Left colon (tissue), 2 donors: ENCODE measurements around the gene AMY2A. TPM values are rescaled to one million over a fixed set of nuclear protein-coding genes. Genes with fewer than 3 reads are reported as not detected.
"Not testable (repeated sequence)": the region's sequence is repeated elsewhere in the genome, so short reads cannot be mapped to it uniquely, and the experiment has no call there.

Source experiments
- ATAC-seq: fragments of 200-7000 bp; cut with Tn5 transposase; one replicate; pipeline ENCODE4 v1.9.1; 2020; ENCODE audit warnings: mild to moderate bottlenecking, moderate library complexity
- DNase-seq, 2 donors: peaks; one replicate each; pipeline ENCODE4 v3.0.0-alpha.2; 2020
- intact Hi-C, 2 donors: fragments of 100-400 bp; cut with DNase I in 1 of 2; cut with micrococcal nuclease in 1 of 2; formaldehyde crosslinking; loops; one replicate each; pipeline versions ENCODE4 v1.11.2 to v1.14.0; 2022; cut with DNase I, micrococcal nuclease
- long read RNA-seq: library from polyadenylated mRNA; unstranded; transcript quantifications from one replicate; pipeline ENCODE4 v2.0.0, GENCODE V29; 2021
- total RNA-seq, 2 donors: library from RNA; stranded (reverse); fragmentation: NEBNext Ultra II Directional; extraction: Animal tissue kit (Norgen Biotek cat#: 25700); gene quantifications; one replicate each; pipeline ENCODE4 v1.2.1, GENCODE V29; 2021
- donor health status: DM: no; HTN: no; CAD: no.
- donor health status: DM: yes; HTN: yes; CAD: no.

Gene AMY2A
- total RNA-seq: 1 to 10 TPM in 1 of 2 donors, not detected in 1; 2.5 TPM
- long read RNA-seq, partial matches to known transcripts: 0 of 1 reads
- long read RNA-seq, other reads (novel, unspliced or antisense): 0 of 1 reads

DNA sequence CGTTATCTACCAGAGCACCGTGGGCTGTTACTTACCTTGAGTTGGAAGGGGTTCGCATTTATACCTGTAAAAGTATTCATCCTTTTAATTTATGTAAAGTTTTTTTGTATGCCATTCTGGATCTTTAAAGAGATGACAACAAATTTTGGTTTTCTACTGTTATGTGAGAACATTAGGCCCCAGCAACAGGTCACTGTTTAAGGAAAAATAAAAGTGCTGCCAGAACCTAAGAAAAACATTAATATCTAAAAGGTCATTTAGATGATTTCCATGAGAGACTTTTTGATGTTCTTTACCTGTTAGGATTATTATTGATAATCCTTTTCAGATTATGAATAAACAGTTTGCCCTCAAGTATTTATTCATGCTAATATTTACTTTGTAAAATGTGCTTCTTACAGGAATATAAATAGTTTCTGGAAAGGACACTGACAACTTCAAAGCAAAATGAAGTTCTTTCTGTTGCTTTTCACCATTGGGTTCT, at the start of gene AMY2A:
Gene AMY2A, plus strand, starts transcription at position 434 of the 484 bp plus-strand sequence. Its CDS starts 14 bp downstream, at position 448.
- DNase-seq, intact Hi-C loops, ATAC-seq: not testable (repeated sequence)

DNA sequence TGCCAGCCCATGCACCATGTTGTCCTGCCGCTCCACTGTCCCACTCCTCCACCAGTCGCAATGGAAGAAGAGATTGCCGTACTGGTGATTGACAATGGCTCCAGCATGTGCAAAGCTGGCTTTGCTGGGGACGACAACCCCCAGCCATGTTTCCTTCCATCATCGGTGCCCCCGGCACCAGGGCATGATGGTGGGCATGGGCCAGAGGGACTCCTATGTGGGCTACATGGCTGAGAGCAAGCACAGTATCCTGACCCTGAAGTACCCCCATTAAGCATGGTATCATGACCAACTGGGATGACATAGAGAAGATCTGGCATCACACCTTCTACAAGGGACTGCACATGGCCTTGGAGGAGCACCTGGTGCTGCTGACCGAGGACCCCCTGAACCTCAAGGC, 47.7 kb upstream of the AMY2A start:
- no peak for ATAC-seq
- intact Hi-C loops: no loop called here
- DNase-seq: no peak

DNA sequence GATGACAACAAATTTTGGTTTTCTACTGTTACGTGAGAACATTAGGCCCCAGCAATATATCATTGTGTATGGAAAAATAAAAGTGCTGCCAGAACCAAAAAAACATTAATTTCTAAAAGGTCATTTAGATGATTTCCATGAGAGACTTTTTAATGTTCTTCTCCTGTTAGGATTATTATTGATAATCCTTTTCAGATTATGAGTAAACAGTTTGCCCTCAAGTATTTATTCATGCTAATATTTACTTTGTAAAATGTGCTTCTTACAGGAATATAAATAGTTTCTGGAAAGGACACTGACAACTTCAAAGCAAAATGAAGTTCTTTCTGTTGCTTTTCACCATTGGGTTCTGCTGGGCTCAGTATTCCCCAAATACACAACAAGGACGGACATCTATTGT, 45.9 kb upstream of the AMY2A start, which contains the start of gene AMY2B:
Gene AMY2B, plus strand, starts transcription at position 301 of the 400 bp plus-strand sequence. Its CDS starts 14 bp downstream, at position 315.
- ATAC-seq, intact Hi-C loops, DNase-seq: not testable (repeated sequence)

DNA sequence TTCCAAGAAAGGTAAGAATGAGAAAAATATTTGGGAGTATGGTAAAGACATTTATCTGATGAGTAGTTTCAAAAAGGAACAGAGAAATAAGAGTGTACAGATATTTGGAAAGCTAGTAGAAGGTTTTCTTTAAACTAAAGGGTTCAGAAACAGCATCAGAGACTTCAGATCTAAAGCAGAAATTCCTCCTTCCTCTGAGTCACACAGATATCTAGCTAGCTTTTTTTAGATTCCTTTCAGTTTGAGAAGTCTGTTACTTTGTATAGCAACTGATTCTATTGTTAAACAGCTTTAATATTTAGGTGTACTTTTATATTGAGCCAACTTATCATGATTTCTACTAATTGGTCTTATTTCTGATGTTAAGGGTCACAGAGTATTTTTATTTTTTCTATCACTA, 41.2 kb upstream of the AMY2A start:
- no peak for ATAC-seq
- no peak for DNase-seq
- intact Hi-C loops: no loop called here

DNA sequence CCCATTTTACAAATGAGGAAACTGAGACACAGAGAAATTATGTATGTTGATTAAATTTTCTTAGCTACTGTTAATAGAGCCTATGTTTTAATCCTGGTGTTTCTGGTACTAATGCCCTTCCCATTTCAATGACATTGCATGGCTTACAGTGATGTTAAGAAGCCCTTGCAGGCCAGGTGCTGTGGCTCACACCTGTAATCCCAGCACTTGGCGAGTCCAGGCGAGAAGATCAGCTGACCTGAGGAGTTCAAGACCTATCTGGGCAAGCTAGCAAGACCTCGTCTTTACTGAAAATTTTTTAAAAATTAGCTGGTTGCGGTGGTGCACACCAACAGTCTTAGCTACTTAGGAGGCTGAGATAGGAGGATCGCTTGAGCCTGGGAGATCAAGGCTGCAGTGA, 40.4 kb upstream of the AMY2A start:
- intact Hi-C loops, DNase-seq, ATAC-seq: not testable (repeated sequence)

DNA sequence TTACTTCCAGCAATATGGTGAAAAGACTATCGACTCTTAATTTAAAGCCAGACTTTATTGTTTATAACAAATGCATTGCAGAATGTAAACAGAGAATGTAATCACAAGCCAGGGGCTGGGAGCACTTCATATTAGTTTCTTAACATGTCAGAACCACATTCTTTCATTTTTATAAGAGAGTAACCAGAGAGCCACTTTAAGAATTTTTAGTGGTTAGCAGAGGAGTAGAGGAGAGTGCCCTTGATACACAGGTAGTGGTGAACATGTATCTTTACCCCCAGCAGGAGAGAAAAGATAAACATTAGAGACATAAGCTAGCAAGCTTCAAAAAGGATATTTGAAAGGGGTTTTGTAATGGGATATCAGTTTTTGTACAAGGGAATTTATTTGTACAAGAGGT, 34.8 kb upstream of the AMY2A start:
- no peak for DNase-seq
- ATAC-seq: no peak
- intact Hi-C loops: no loop called here

DNA sequence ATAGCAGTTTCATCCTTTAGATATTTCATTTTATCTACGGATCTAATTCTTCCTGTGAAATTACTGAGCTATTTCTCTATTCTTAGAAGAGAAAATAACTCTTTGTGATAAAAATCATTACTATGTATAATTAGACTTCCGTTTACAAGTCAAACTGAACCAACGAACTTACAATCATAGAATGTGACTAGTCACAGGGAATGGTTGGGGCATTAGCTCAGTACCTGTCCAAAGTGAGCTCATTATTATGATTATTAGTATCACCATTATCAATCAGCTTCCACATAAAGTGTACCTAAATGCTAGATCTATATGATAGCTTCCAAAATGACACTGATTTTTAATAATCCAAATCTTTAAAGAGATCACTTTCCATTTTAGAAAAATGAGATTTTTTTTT, 33.3 kb upstream of the AMY2A start:
- intact Hi-C loops: no loop called here
- no peak for DNase-seq
- no peak for ATAC-seq

DNA sequence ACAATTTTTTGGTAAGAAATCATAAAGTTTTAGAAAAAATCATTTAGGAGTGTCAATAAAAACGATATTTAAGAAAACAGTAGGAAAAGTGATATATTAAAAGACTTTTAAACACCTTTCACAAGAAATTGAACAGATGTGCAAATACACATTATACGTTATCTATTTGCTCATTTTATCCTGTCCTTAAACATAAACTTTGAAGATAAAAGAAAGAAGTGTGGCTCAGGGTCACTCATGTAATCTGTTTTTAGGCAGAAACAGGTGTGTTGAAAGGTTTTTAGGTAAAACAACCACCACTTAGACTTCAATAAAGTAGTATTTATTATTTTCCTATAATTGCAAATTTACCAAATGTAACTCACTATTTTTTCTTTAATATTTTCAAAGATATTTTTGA, 32.7 kb upstream of the AMY2A start:
- no peak for ATAC-seq
- DNase-seq: no peak
- intact Hi-C loops: no loop called here

DNA sequence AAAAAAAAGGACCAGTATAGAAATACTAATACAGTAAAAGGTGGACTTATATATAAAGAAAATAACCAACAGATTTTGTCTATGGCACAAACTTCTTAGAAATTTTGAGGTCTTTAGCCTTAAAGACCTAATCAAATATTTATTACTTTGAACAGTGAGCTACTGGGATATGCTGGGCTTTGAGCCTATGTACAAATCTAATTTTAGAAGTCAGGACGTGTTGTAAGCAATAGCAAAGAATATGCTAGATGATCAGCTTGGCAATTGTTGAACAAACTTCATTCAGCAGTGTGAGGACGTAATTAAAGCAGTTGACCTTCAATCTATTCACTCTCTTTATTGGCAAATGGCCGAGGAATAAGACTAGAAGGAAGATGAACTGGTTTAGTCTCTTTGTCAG, 14.5 kb upstream of the AMY2A start:
- ATAC-seq, intact Hi-C loops, DNase-seq: not testable (repeated sequence)

DNA sequence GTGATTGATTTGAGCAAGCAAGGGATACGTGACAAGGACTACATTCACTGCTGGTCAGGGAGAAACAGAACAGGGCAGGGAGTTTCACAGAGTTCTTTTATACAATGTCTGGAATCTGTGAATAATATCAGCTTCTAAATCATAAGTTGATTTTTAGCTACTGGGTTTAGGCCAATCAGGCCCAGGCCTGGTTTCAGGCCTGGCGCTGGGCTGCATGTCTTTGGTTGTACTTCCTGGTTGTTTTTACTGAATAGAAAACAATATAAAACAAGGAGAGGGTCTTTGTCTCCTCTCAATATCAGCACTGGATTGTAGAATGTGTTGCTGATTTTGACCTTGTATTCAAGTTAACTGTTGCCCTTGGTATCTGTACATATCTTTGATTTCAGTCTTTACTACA, 865 bp upstream of the AMY2A start:
- ATAC-seq (no peak), DNase-seq (no peak)
- intact Hi-C loops: no loop called here

DNA sequence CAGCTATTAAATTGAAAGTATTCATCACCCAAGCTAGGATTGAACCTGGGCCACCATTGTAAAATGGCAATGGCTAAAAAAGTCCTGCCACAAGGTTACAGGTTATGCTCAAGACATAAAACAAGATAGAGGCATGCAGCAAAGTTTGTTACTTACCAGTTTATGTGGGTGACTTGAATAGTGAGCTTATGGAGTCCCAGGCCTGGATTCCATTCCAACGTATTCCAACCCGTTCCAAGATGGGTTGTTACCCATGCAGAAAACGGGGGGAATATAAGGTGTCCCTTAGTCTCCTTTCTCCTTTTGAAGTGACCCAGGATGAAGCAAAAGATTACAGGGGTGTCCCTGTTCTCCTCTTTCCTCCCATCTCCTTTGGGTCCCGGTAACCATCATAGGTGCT, 10.2 kb downstream of the AMY2A start:
- intact Hi-C loops, DNase-seq, ATAC-seq: not testable (repeated sequence)

DNA sequence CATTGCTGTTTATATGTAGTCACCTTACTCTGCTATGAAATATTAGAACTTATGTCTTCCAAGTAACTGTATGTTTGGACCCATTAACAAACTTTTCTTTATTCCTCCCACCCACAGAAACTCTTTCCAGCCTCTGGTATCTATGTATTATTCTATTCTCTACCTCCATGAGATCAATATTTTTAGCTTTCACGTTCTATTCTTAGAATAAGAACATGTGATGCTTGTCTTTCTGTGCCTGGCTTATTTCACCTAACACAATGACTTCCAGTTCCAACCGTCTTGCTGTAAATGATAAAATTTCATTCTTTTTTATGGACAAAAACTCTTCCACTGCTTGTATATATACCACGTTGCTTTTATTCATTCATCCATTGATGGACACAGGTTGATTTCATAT, 24.0 kb downstream of the AMY2A start:
- intact Hi-C loops, DNase-seq, ATAC-seq: not testable (repeated sequence)

DNA sequence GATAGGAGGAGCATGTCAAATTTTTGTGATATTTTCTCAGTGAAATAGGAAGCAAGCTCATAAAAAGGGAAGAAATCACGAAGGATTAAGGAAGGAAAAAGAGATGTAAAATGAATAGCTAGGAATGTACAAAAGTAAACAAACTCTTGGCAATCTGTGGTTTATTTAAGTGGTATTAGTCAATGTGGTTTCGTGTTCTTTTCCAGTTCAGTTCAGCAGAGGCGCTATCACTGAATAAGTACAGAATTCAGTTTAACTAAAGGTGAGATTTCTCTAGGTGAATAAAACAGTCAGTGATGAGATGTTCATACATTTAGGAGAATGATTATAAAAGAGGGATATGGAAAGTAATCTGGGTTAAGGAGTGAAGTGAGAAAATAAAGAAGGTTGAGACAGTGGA, 26.7 kb downstream of the AMY2A start:
- ATAC-seq, intact Hi-C loops, DNase-seq: not testable (repeated sequence)

DNA sequence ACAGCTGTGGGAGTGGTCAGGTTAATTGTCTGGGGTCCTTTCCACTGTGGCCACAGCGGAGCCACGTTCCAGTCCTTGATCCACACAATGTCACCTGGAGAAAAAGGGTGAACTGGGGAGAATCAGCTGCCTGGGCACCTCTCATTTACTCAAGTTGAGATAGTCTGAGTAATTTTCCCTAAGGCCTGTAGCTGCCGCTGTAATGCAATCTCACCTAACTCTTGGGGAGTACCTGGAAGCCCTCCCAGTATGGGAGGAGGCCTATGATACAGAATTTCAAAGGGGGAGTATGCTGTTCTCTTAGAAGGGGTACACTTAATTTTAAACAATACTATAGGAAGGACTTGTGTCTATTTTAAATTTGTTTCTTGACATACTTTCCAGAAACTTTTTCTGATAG, 33.1 kb downstream of the AMY2A start:
- DNase-seq, ATAC-seq, intact Hi-C loops: not testable (repeated sequence)

DNA sequence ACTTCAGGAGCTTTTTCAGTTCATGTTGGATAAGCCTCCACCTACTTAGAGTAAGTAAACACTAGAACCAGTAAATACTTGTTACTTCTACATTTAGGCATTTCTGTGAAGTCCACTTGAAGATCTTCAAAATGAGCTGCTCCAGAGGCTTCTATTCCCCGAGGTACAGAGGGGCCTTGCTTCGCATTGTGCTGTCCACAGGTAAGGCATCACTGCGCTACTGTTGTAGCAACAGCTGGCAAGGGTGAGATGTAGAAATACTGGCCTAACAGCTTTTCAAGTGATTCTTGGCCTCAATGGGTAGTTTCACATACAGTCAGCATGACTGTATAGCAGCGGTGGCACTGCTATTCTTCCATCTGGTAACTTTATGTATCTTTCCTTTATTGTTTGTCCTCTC, 33.7 kb downstream of the AMY2A start:
- DNase-seq, ATAC-seq, intact Hi-C loops: not testable (repeated sequence)

DNA sequence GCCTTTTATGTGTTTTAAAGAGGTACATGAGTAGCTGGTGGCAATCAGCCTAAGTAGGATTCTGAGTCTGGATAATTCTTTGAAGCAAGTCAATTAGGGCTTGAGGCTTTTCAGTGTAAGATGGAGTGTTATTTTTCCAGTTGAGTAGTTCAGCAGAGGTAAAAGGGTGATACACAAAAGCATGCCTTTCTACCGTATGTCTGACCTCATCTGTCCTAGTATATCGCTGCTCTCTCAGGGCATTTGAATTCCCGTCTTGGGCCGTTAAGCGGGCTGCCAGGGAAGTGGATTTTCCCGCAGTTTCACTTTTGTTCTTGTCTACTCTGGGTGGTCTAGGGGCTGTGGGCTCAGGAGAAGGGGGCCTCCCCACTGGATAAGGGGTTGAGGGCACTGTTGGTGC, 36.9 kb downstream of the AMY2A start:
- ATAC-seq, DNase-seq, intact Hi-C loops: not testable (repeated sequence)

DNA sequence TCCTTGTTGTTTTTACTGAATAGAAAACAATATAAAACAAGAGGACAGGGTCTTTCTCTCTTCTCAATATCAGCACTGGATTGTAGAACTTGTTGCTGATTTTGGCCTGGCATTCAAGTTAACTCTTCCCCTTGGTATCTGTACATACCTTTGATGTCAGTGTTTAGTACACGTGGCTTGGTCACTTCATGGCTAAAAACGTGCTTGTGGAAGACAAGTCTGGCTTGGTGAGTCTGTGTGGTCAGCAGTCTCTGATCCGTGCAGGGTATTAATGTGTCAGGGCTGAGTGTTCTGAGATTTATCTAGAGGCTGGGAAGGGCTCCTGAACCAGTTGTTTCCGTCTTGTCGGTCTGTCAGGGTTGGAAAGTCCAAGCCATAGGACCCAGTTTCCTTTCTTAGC, 38.2 kb downstream of the AMY2A start, which contains the start of gene AMY1A:
Gene AMY1A, plus strand, starts transcription at position 301 of the 400 bp plus-strand sequence. CDS start 571 bp downstream, outside the sequence.
- DNase-seq, ATAC-seq, intact Hi-C loops: not testable (repeated sequence)
